GM18498 (cell line): Measurements from ENCODE around the gene CCDC57.
"Not testable (repeated sequence)": the region's sequence is repeated elsewhere in the genome, so short reads cannot be mapped to it uniquely, and the experiment has no call there.

ENCODE experiments used
- ATAC-seq: cut with Tn5 transposase; IDR thresholded peaks from one replicate; pipeline ENCODE4 v1.9.1; 2021; ENCODE audit warnings: mild to moderate bottlenecking, moderate library complexity; ENCODE audit not compliant: unreplicated experiment

The CCDC57 gene

GRCh38 chr17:82212331-82213250 is at the start of gene CCDC57:
Gene CCDC57, minus strand, starts transcription at chr17:82212842. Its CDS starts 10,898 bp downstream, at chr17:82201944.
- ATAC-seq = peak; percentile 72

GRCh38 chr17:82262344-82262743 is 49.7 kb upstream of the CCDC57 start:
- no peak for ATAC-seq

GRCh38 chr17:82259972-82260961 is 47.6 kb upstream of the CCDC57 start:
- not testable (repeated sequence) for ATAC-seq

GRCh38 chr17:82258555-82258954 is 45.9 kb upstream of the CCDC57 start:
- no peak for ATAC-seq

GRCh38 chr17:82257473-82257872 is 44.8 kb upstream of the CCDC57 start:
- ATAC-seq = no peak

GRCh38 chr17:82256242-82256885 is 43.7 kb upstream of the CCDC57 start:
- ATAC-seq = no peak

- ATAC-seq = no peak
These were observed 42.8 kb upstream of the CCDC57 start for GRCh38 chr17:82255402-82255972.

GRCh38 chr17:82254746-82255145 is 42.1 kb upstream of the CCDC57 start:
- not testable (repeated sequence) for ATAC-seq

GRCh38 chr17:82254096-82254495 is 41.5 kb upstream of the CCDC57 start:
- not testable (repeated sequence) for ATAC-seq

- no peak for ATAC-seq
These were observed 40.5 kb upstream of the CCDC57 start for GRCh38 chr17:82253179-82253544.

GRCh38 chr17:82252511-82253178 is 40.0 kb upstream of the CCDC57 start:
- no peak for ATAC-seq

- ATAC-seq = no peak
These were observed 38.3 kb upstream of the CCDC57 start for GRCh38 chr17:82250868-82251500.

- no peak for ATAC-seq
These were observed 37.4 kb upstream of the CCDC57 start for GRCh38 chr17:82249896-82250581.

GRCh38 chr17:82248815-82249674 is 36.4 kb upstream of the CCDC57 start:
- ATAC-seq = no peak

- no peak for ATAC-seq
These were observed 35.4 kb upstream of the CCDC57 start for GRCh38 chr17:82247856-82248671.

GRCh38 chr17:82247182-82247823 is 34.7 kb upstream of the CCDC57 start:
- ATAC-seq = no peak
